SHP77 treated with DMSO at 0.1 percent for 48 hours (cell line): Measurements from ENCODE around the gene ECSIT.
"Not testable (repeated sequence)": the region's sequence is repeated elsewhere in the genome, so short reads cannot be mapped to it uniquely, and the experiment has no call there.

Experiments used
- DNase-seq: peaks from one replicate; lab custom pipeline; 2025; lab: John Stamatoyannopoulos, UW

ECSIT gene

GRCh38 chr19:11475861-11476260, 53.1 kb downstream of the ECSIT start:
- DNase-seq = no peak

- DNase-seq = not testable (repeated sequence)
Observed at GRCh38 chr19:11475343-11475742, 53.6 kb downstream of the ECSIT start.

DNA sequence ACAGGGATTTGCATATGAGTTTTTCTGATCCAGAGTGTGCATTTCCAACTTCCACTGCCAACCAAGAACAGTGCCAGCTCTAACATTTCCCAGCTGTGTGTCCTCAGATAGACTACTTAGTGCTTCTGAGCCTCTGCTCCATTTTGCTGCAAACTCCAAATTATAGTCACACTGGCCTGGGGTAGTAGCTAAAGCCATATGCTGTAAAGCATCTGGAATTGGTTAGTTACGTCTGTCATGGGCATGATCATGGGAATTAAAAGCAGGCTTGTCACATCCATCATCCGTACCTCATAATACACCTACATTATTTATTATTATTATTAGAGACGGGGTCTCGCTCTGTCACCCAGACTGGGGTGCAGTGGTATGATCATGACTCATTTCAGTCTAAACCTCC, 55.2 kb downstream of the ECSIT start:
- DNase-seq = no peak

GRCh38 chr19:11468266-11468845, 60.6 kb downstream of the ECSIT start:
- not testable (repeated sequence) for DNase-seq

GRCh38 chr19:11465600-11465999, 63.3 kb downstream of the ECSIT start:
- no peak for DNase-seq

- DNase-seq = no peak
Observed at GRCh38 chr19:11464333-11465265, 64.3 kb downstream of the ECSIT start.

DNA sequence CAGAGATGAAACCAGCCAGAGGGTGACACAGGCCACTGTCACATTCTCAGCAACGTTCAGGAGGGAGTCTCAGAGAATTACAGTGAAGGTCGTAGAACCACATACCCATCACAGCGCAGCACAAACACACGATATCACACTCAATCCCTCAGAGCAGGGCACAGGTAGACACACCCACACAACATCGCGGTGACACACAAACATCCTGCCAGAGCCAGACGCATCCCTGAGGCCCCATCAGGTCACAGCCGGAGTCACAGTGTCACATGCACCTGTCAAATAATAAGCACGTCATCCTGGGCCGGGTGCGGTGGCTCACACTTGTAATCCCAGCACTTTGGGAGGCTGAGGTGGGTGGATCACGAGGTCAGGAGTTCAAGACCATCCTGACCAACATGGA, 65.5 kb downstream of the ECSIT start:
- DNase-seq = no peak

DNA sequence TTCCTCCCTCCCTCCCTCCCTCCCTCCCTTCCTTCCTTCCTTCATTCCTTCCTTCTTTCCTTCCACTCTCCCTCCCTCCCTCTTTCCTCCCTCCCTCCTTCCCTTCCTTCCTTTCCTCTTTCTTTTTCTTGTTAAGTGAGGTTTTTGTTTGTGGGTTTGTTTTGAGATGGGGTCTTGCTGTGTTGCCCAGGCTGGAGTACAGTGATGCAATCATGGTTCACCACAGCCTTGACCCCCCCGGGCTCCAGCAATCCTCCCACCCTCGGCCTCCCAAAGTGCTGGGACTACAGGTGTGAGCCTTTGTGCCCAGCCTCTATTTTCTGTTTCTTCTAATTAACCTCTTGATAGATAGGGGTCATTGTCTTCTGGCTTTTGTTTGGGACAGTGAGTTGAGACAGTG, 67.5 kb downstream of the ECSIT start:
- DNase-seq = no peak

- DNase-seq = no peak
Observed at GRCh38 chr19:11460207-11460606, 68.7 kb downstream of the ECSIT start.

DNA sequence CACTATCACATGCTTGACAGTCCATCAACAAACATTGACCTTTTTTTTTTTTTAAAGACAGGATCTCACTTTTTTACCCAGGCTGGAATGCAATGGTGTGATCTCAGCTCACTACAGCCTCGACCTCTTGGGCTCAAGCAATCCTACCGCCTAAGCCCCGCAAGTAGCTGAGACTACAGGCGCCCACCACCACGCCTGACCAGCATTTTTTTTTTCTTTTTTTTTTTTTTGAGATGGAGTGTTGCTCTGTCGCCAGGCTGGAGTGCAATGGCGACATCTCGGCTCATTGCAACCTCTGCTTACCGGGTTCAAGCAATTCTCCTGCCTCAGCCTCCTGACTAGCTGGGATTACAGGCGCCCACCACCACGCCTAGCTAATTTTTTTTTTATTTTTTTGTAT, 70.0 kb downstream of the ECSIT start:
- not testable (repeated sequence) for DNase-seq

DNA sequence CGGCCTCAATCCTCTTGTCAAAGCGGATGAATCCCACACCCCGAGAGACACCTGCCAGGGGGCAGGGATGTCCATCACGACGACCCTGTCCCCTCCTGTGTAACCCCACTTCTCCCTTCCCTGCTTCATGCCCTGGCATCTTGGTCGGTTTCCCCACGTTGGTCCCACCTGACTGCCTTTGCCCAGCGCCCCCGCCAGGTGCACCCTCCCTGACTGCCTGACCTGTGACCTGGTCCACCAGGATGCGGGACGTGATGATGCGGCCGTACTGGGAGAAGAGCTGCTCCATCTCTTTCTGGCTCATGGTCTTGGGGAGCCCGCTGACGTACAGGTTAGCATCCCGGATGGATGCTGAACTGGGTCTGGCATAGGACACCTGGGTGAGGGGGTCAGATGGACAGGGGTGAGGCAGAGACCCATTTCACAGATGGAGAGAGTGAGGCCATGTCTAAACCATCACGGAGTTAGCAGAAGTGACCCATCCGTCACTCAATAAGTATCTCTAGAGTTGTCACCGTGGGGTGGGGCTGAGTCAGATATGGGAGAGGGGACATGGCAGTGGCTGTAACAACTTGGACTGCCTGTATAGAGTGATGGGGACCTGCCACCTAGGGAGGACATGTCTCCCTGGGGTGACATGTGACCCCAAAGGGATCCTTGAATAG, 70.6 kb downstream of the ECSIT start:
- no peak for DNase-seq

DNA sequence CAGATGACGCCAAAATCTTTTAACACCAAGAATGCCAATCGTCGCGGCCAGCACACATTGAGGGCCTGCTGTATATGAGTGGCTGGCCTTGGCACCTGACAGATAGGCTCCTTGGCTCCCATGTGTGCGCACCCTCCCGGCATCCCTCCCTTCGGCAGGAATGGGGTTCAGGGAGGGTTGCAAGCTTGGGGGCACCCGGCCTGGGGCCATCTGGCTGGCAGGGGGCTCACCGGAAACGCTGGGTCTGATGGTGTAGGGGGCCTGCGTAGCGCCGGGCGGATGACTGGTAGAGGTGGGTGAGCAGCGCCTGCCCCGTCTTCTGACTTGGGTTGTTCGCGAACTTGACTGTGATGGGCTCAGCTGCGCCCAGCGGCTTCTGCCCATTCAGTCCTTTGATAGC, 71.1 kb downstream of the ECSIT start:
- DNase-seq = no peak

DNA sequence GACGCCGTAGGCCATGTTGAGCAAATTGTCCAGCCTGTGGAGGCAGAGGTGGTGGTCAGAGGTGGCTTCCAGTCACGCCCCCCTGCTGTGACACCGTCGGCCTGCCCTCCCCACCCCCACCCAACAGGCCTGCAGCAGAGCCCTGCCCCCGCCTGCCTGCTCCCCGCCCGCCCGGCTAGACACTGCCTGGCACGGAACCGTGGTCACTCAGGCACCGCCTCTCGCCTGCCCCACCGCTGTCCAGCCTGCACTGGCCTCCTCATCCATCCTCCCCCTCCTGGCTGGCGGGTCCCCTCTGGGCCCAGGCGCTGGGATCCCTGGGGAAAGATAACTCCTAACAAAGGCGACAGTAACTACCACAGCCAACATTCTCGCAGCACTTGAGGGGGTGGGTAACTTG, 71.8 kb downstream of the ECSIT start:
- DNase-seq = no peak

GRCh38 chr19:11456659-11457058, 72.3 kb downstream of the ECSIT start:
- DNase-seq = no peak
